Measurements from ENCODE around the gene FANCD2OS. TPM values are rescaled to one million over a fixed set of nuclear protein-coding genes. Genes with fewer than 3 reads are reported as not detected.

Gene FANCD2OS
- total RNA-seq, 1 experiment from 2014 or later = not detected

GRCh38 chr3:10149226-10149625 lies 41.2 kb upstream of the FANCD2OS start:
- Histone ChIP-seq H3K14ac (ENCODE audit: insufficient read depth, low read length) (no peak overlapping the region), H3K4ac (ENCODE audit: low read depth, low read length) (no peak overlapping the region), H3K9me3 (ENCODE audit: control insufficient read depth, low read depth, low read length) (no peaks in the 10 kb centered on the region), H2AK5ac (ENCODE audit: insufficient read length, low read length) (no peak overlapping the region), H3K23ac (ENCODE audit: insufficient read length, low read depth, low read length) (no peak overlapping the region), H2BK120ac (ENCODE audit: low read depth, low read length, poor library complexity, severe bottlenecking) (no peak overlapping the region), H2AFZ (ENCODE audit: low read length) (no peak overlapping the region), H4K91ac (ENCODE audit: insufficient read length, low read depth, low read length) (no peak overlapping the region), H3K27me3 (ENCODE audit: insufficient read depth, low read length) (no peaks in the 10 kb centered on the region), H3K56ac (ENCODE audit: insufficient read length, low read depth, low read length) (no peak overlapping the region), H2BK12ac (ENCODE audit: insufficient read length, low read depth, low read length) (no peak overlapping the region), H3T11ph (ENCODE audit: low read length) (no peak overlapping the region), H3K4me2 (ENCODE audit: insufficient read depth, insufficient read length, low read length) (no peak overlapping the region), H4K5ac (ENCODE audit: insufficient read length, low read depth, low read length) (no peak overlapping the region), H3K18ac (ENCODE audit: insufficient read length, low read depth, low read length) (no peak overlapping the region), H2BK20ac (ENCODE audit: low read depth, low read length, poor library complexity, severe bottlenecking) (no peak overlapping the region), H3K27ac (ENCODE audit: insufficient read length, low read depth, low read length) (no peak overlapping the region), H4K8ac (replicated peaks; ENCODE audit: insufficient read length, low read depth, low read length) (no peak overlapping the region), H3K23me2 (ENCODE audit: insufficient read length, low read depth, low read length, poor library complexity, severe bottlenecking) (no peaks in the 10 kb centered on the region), H3K4me1 (ENCODE audit: insufficient read depth, low read length) (no peaks in the 10 kb centered on the region), H3K79me1 (ENCODE audit: insufficient read depth, low read depth, low read length, poor library complexity, severe bottlenecking) (peaks cover 8% of the 10 kb centered on the region), H2BK15ac (ENCODE audit: low read depth, low read length) (no peak overlapping the region), H4K20me1 (ENCODE audit: control insufficient read depth, insufficient read depth, insufficient read length) (no peaks in the 10 kb centered on the region), H2BK5ac (ENCODE audit: insufficient read length, low read length) (no peak overlapping the region), H3K79me2 (ENCODE audit: insufficient read depth, low read length) (peaks cover 5% of the 10 kb centered on the region; the same call in 1 of the 2 replicates), H3K9ac (ENCODE audit: extremely low read depth, insufficient read length, low read length) (no peak overlapping the region)
- TF ChIP-seq CTCF (conservative IDR thresholded peaks at IDR 0.05) = no peak
- H3K27me3 Mint-ChIP-seq (ENCODE audit: low read depth) = no peaks in the 10 kb centered on the region
- no peak overlapping the region for H3K4me3 Mint-ChIP-seq
- H3K4me1 Mint-ChIP-seq = peaks cover 3% of the 10 kb centered on the region in 2 experiments; a peak in 1 of 4 replicates
- H3K36me3 Mint-ChIP-seq (ENCODE audit: insufficient read depth in 1 of 3, low read depth in 3 of 3) = peaks cover 31 to 73% (median 66%) of the 10 kb centered on the region in 3 experiments
- H3K9me3 Mint-ChIP-seq = no peaks in the 10 kb centered on the region
- no peak for DNase-seq
- H3K27ac Mint-ChIP-seq = peak overlapping the region in 1 of 3 experiments; percentile 51; a peak in 1 of 7 replicates
- no CpG with 5 or more reads among the region's 8 CpGs for WGBS (ENCODE audit: extremely low coverage, insufficient read length, low lambda C conversion rate)

All from H9 (cell line).